A549 (cell line): ENCODE measurements around the gene EXT2. TPM values are rescaled to one million over a fixed set of nuclear protein-coding genes. Genes with fewer than 3 reads are reported as not detected.

ENCODE experiments used
- ATAC-seq, 2 experiments: fragments of 200-7000 bp in 1 of 2; fragments of >200 bp in 1 of 2; cut with Nextera tagmentation in 1 of 2; cut with Tn5 transposase in 1 of 2; 3 replicates each; pipeline versions ENCODE4 v1.8.0 to v1.9.1; 2018 to 2020; ENCODE audit warnings: mild to moderate bottlenecking in 1 of 2, moderate library complexity in 1 of 2
- CTCF ChIA-PET: fragments of 300-600 bp; sonication (Branson Sonifier 250); formaldehyde crosslinking; extraction: SDS; loops from one replicate; lab custom pipeline; 2021; ENCODE audit warnings: antibody characterized with exemption, inconsistent platforms; lab: Yijun Ruan, JAX
- POLR2A ChIA-PET: fragments of 350-600 bp; formaldehyde crosslinking; extraction: SDS; loops from one replicate; lab custom pipeline; 2021; ENCODE audit warnings: antibody characterized with exemption, inconsistent platforms; lab: Yijun Ruan, JAX
- DNase-seq, 2 experiments: peaks; one replicate each; pipeline versions ENCODE4 v3.0.0 to v3.0.0-alpha.2; 2011 to 2016; ENCODE audit warnings: low read depth in 1 of 2, low spot score in 1 of 2
- FAIRE-seq: peaks from 2 replicates; lab custom pipeline; 2011; peaks lifted over from hg19 to GRCh38; lab: Jason Lieb, UNC
- H3K27ac ChIP-seq, 2 experiments: fragments of >200 bp; sonication (Bioruptor Twin); formaldehyde crosslinking; 3 replicates each; pipeline ENCODE4 v1.5.1; 2016 to 2017
- H3K4me1 ChIP-seq: fragments of >200 bp; sonication (Bioruptor Twin); formaldehyde crosslinking; 3 replicates; pipeline ENCODE4 v1.6.1; 2016
- H3K4me2 ChIP-seq: fragments of >200 bp; sonication (Bioruptor Twin); formaldehyde crosslinking; 3 replicates; pipeline ENCODE4 v1.6.1; 2016
- H3K4me3 ChIP-seq: fragments of >200 bp; sonication (Bioruptor Twin); formaldehyde crosslinking; 3 replicates; pipeline ENCODE4 v1.5.1; 2016
- H3K9me3 ChIP-seq: fragments of >200 bp; sonication (Bioruptor Twin); formaldehyde crosslinking; 3 replicates; pipeline ENCODE4 v1.6.1; 2016
- BCL3 ChIP-seq: fragments of >200 bp; sonication (Bioruptor Twin); formaldehyde crosslinking; IDR thresholded peaks from 3 replicates; pipeline ENCODE4 v1.6.1; 2016
- CHD2 ChIP-seq: fragments of 150-350 bp; IDR thresholded peaks from 2 replicates; pipeline ENCODE4 v1.6.1; 2014; ENCODE audit warnings: low read length; ENCODE audit not compliant: partially characterized antibody
- ESRRA ChIP-seq: fragments of 150-350 bp; IDR thresholded peaks from 2 replicates; pipeline ENCODE4 v1.6.1; 2014; ENCODE audit warnings: mild to moderate bottlenecking, low read length, borderline replicate concordance
- HDAC2 ChIP-seq: fragments of 200-600 bp; sonication (generic); IDR thresholded peaks from 2 replicates; pipeline ENCODE4 v1.6.1; 2016
- HOXA7 ChIP-seq: fragments of 250-450 bp; sonication (Bioruptor Pico); IDR thresholded peaks from 2 replicates; pipeline ENCODE4 v1.5.0; 2020; ENCODE audit warnings: mild to moderate bottlenecking, moderate library complexity
- JUNB ChIP-seq: fragments of >200 bp; sonication (Bioruptor Twin); formaldehyde crosslinking; IDR thresholded peaks from 2 replicates; pipeline ENCODE4 v1.6.1; 2016
- MAFK ChIP-seq: fragments of 450-650 bp; IDR thresholded peaks from 2 replicates; pipeline ENCODE4 v1.6.1; 2014; ENCODE audit not compliant: partially characterized antibody
- NFE2L2 ChIP-seq: fragments of 150-350 bp; conservative IDR thresholded peaks from 2 replicates; pipeline ENCODE4 v1.6.1; 2014; ENCODE audit warnings: low read length
- PBX3 ChIP-seq: IDR thresholded peaks from 2 replicates; pipeline ENCODE4 v1.6.1; 2012
- POLR2A ChIP-seq: IDR thresholded peaks from 2 replicates; pipeline ENCODE4 v1.6.1; 2012; ENCODE audit warnings: mild to moderate bottlenecking, low read length
- POLR2AphosphoS2 ChIP-seq: conservative IDR thresholded peaks from 2 replicates; pipeline ENCODE4 v1.6.1; 2012; ENCODE audit warnings: low read length, improper control_type of control experiment, inconsistent platforms
- RAD21 ChIP-seq, 2 experiments: fragments of >200 bp in 1 of 2; sonication (Bioruptor Twin) in 1 of 2; formaldehyde crosslinking in 1 of 2; IDR thresholded peaks in 1 of 2; conservative IDR thresholded peaks in 1 of 2; 2 replicates in 1 of 2; 3 replicates in 1 of 2; pipeline ENCODE4 v1.6.1; 2012 to 2018; ENCODE audit warnings: inconsistent platforms in 1 of 2
- SMC3 ChIP-seq: fragments of >200 bp; sonication (Bioruptor Twin); formaldehyde crosslinking; IDR thresholded peaks from 3 replicates; pipeline ENCODE4 v1.6.1; 2018; ENCODE audit warnings: inconsistent platforms
- TP53 ChIP-seq: fragments of 250-450 bp; sonication (Bioruptor Pico); IDR thresholded peaks from 2 replicates; pipeline ENCODE4 v1.5.0; 2021; ENCODE audit warnings: mild to moderate bottlenecking, moderate library complexity
- USF2 ChIP-seq: fragments of 450-650 bp; IDR thresholded peaks from 2 replicates; pipeline ENCODE4 v1.6.1; 2014; ENCODE audit warnings: antibody characterized with exemption
- ZC3H11A ChIP-seq: fragments of 450-650 bp; IDR thresholded peaks from 2 replicates; pipeline ENCODE4 v1.6.1; 2014; ENCODE audit warnings: antibody characterized with exemption, mild to moderate bottlenecking
- WGBS: methylation state at CpG from one replicate; pipeline ENCODE4 v1.1.6; 2017; ENCODE audit errors: missing lambda C conversion rate; 5-methylcytosine and 5-hydroxymethylcytosine counted together
- polyA plus RNA-seq, 4 experiments: library from polyadenylated mRNA; depleted of rRNA in 3 of 4; stranded (reverse); fragments of >200 nt; fragmentation: RNase III in 1 of 4; extraction: RNeasy Plus Mini Kit Qiagen cat#74134 plus additional on column Dnase treatment in 1 of 4; gene quantifications; 2 replicates in 3 of 4; 3 replicates in 1 of 4; pipeline ENCODE4 v1.2.3, GENCODE V29; 2011 to 2017
- TF ChIP-seq, protein P1 (sequence below): fragments of 150-350 bp; IDR thresholded peaks from 2 replicates; pipeline ENCODE4 v1.6.1; 2014; ENCODE audit warnings: low read depth, mild to moderate bottlenecking, low read length
- TF ChIP-seq, protein P2 (sequence below): fragments of >200 bp; sonication (Bioruptor Twin); formaldehyde crosslinking; IDR thresholded peaks from 3 replicates; pipeline ENCODE4 v1.5.1; 2016

The EXT2 gene
- polyA plus RNA-seq, 2 of the 4 experiments (the other 2 are of a cell fraction): 56.5 to 77.3 TPM

DNA sequence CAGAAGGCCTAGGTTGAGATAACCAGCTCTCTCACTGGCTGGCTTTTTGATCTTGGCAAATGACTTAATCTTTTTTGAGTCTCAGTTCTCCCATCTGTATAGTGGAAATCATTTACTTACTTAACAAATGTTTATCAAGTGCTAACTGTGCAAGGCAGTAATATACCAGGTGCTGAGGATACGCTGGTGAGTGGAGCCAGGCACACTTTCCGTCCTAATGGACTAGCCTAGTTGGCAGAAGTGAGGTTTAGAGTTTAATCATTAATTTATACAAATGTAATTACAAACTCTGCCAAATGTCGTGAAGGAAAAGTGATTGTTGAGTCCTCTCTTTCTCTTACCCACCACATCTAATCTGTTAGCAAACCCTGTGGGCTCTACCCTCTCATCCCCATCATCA is 33.3 kb downstream of the EXT2 start:
- 0 out of 3 replicates have a peak, but pooled peaks cover 2% of the 10 kb centered on the region for H3K4me1 ChIP-seq
- no peak for ATAC-seq
- H3K9me3 ChIP-seq: no peaks in the 10 kb centered on the region
- DNase-seq: no peak
- FAIRE-seq: no peak
- POLR2A ChIA-PET: no interaction called here
- H3K4me2 ChIP-seq: no peak overlapping the region
- H3K27ac ChIP-seq: no peak overlapping the region
- TF ChIP-seq POLR2A (no peak), CHD2 (no peak), RAD21 (conservative IDR thresholded peaks at IDR 0.05 in 1 of 2, IDR thresholded peaks at IDR 0.05 in 1 of 2) (no peak), ZC3H11A (no peak), ESRRA (no peak), HOXA7 (CRISPR knock-in tag) (no peak)
- TF ChIP-seq, protein P1, sequence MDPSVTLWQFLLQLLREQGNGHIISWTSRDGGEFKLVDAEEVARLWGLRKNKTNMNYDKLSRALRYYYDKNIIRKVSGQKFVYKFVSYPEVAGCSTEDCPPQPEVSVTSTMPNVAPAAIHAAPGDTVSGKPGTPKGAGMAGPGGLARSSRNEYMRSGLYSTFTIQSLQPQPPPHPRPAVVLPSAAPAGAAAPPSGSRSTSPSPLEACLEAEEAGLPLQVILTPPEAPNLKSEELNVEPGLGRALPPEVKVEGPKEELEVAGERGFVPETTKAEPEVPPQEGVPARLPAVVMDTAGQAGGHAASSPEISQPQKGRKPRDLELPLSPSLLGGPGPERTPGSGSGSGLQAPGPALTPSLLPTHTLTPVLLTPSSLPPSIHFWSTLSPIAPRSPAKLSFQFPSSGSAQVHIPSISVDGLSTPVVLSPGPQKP: no peak
- H3K4me3 ChIP-seq: no peak overlapping the region
- CTCF ChIA-PET: interaction anchor here (0.9 kb wide), 1 partner anchor 34 kb away, joined by 3 read pairs; the partner anchor contains the start of gene EXT2
- WGBS: 77% methylated on average over 3 of the region's 3 CpGs

GRCh38 chr11:44130751-44131150 is 35.3 kb downstream of the EXT2 start:
- H3K4me1 ChIP-seq: 0 out of 3 replicates have a peak, but pooled peaks cover 4% of the 10 kb centered on the region

DNA sequence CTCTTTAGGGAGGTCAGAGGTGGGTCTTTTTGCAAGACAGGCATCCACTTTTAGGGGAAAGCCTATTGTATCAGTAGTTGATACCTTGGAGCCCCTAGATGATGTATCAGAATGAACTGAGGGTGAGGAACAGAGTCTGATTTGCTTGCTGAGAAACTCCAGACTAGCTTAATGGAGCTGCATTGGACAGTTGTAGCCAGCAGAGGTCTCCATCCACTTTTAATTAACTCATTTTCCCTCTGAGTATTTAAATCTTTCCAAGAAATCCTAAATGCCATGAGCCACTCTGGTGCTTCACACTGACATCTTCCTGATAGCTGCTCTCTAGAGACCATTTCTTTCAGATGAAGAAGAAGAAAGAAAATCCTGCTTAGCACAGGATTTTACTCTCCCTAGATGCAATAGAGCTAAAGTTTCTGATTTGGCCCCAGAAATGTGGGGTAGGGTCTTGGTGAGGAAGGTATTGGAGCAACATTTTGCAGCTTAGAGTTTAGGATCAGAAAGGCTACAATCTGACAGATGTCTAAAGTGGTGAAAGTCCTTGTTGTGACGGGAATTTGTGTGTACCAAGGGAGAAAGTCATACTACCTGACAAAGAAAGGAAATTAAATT is 38.0 kb downstream of the EXT2 start:
- FAIRE-seq (no peak), DNase-seq (peak; percentile 23 to 47), ATAC-seq (peak; percentile 72 to 79; a peak in 5 of 6 replicates)
- TF ChIP-seq SMC3 (peak; percentile 77), POLR2AphosphoS2 (no peak), RAD21 (conservative IDR thresholded peaks at IDR 0.05 in 1 of 2, IDR thresholded peaks at IDR 0.05 in 1 of 2) (peak; percentile 72 to 75), JUNB (no peak), HDAC2 (no peak), TP53 (CRISPR knock-in tag) (no peak)
- TF ChIP-seq, protein P2, sequence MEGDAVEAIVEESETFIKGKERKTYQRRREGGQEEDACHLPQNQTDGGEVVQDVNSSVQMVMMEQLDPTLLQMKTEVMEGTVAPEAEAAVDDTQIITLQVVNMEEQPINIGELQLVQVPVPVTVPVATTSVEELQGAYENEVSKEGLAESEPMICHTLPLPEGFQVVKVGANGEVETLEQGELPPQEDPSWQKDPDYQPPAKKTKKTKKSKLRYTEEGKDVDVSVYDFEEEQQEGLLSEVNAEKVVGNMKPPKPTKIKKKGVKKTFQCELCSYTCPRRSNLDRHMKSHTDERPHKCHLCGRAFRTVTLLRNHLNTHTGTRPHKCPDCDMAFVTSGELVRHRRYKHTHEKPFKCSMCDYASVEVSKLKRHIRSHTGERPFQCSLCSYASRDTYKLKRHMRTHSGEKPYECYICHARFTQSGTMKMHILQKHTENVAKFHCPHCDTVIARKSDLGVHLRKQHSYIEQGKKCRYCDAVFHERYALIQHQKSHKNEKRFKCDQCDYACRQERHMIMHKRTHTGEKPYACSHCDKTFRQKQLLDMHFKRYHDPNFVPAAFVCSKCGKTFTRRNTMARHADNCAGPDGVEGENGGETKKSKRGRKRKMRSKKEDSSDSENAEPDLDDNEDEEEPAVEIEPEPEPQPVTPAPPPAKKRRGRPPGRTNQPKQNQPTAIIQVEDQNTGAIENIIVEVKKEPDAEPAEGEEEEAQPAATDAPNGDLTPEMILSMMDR: peak; percentile 80
- ChIA-PET CTCF (interaction anchor here (0.6 to 3.7 kb wide), 40 partner anchors 11 to 481 kb away, joined by 3 to 25 read pairs (median 4); partner anchors contain the start of gene EXT2), POLR2A (no interaction called here)
- no peak overlapping the region for H3K4me2 ChIP-seq
- no peaks in the 10 kb centered on the region for H3K9me3 ChIP-seq
- no peak overlapping the region for H3K4me3 ChIP-seq
- no peak overlapping the region for H3K27ac ChIP-seq
- 87% methylated on average over 1 of the region's 1 CpG for WGBS
- 0 out of 3 replicates have a peak, but pooled peaks cover 4% of the 10 kb centered on the region for H3K4me1 ChIP-seq

More at GRCh38 chr11:44130751-44131150, 35.3 kb downstream of the EXT2 start:
- H3K9me3 ChIP-seq: no peaks in the 10 kb centered on the region
- no peak for TF ChIP-seq BCL3
- no peak for TF ChIP-seq MAFK
- TF ChIP-seq NFE2L2: no peak
- TF ChIP-seq HOXA7 (CRISPR knock-in tag): no peak
- no peak for TF ChIP-seq USF2
- TF ChIP-seq PBX3: no peak
- no peak overlapping the region for H3K4me3 ChIP-seq
- no peak for FAIRE-seq
- no peak for DNase-seq
- no peak for ATAC-seq
- no peak overlapping the region for H3K4me2 ChIP-seq
- no peak overlapping the region for H3K27ac ChIP-seq
- POLR2A ChIA-PET: no interaction called here
- WGBS: 77% methylated on average over 6 of the region's 6 CpGs
- CTCF ChIA-PET: interaction anchor here (0.9 to 3.7 kb wide), 5 partner anchors 21 to 486 kb away, joined by 3 to 25 read pairs (median 3); no protein-coding TSS in a partner anchor
